Activated CD4-positive, alpha-beta T cell treated with anti-CD3 and anti-CD28 coated beads, Interleukin-2, Interleukin-4, amounts not matched to agents 100 ng/mL and 50 ng/mL, durations not matched to agents 16 hours and 8 hours (primary cell): ENCODE results near the gene SPATA19.

ENCODE experiments used
- DNase-seq: peaks from one replicate; pipeline ENCODE4 v3.0.0-alpha.2; 2020; ENCODE audit warnings: low spot score

SPATA19 gene

GRCh38 chr11:133818302-133818701 lies 27.0 kb downstream of the SPATA19 start:
- DNase-seq, result no peak

- DNase-seq, result no peak
Measured at GRCh38 chr11:133817449-133817848, 27.9 kb downstream of the SPATA19 start.

- DNase-seq, result no peak
Measured at GRCh38 chr11:133816146-133816870, 29.0 kb downstream of the SPATA19 start.

GRCh38 chr11:133815636-133816035 lies 29.7 kb downstream of the SPATA19 start:
- no peak for DNase-seq

GRCh38 chr11:133814588-133815100 lies 30.7 kb downstream of the SPATA19 start:
- DNase-seq, result no peak

DNA sequence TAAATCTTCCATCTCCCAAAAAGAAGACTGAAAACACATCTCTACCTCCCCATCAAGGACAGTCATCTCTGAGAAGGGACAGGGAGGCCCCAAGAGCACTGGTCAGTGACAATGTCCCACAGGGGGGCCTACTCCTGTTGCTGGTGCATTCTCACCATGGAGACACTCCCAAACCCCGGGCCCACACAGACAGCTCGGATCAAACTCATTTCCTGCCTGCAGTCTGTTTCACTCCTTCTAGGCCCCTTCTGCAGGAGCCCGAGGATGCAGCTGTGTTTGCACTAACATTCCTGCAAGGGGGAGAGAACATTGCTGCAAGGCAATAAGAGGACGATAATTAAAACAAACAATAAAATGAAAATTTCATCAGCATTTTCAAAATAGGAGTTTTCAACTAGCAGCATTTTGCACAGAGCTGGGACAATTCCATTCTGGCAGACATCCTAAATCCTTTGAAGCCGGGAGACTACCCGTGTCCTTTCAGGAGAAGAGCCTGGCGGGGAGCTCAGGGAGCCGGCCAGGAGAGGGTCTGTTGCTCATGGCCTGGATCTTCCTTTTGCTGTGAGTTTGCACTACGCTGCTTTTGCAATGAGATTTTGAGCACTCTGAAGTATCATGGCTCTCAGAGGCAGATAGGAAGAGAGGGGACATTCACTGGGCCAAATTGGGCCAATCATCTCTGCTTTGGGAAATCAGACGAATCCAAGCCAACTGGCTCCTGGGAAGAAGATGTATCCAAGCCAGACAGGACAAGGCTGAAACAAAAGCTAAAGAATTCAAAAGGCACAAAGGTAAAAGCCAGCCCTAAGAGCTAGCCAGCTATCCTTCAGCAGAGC lies 33.2 kb downstream of the SPATA19 start:
- no peak for DNase-seq

- DNase-seq, result no peak
Measured at GRCh38 chr11:133810766-133811165, 34.5 kb downstream of the SPATA19 start.

- no peak for DNase-seq
Measured at GRCh38 chr11:133809569-133810491, 35.5 kb downstream of the SPATA19 start.

DNA sequence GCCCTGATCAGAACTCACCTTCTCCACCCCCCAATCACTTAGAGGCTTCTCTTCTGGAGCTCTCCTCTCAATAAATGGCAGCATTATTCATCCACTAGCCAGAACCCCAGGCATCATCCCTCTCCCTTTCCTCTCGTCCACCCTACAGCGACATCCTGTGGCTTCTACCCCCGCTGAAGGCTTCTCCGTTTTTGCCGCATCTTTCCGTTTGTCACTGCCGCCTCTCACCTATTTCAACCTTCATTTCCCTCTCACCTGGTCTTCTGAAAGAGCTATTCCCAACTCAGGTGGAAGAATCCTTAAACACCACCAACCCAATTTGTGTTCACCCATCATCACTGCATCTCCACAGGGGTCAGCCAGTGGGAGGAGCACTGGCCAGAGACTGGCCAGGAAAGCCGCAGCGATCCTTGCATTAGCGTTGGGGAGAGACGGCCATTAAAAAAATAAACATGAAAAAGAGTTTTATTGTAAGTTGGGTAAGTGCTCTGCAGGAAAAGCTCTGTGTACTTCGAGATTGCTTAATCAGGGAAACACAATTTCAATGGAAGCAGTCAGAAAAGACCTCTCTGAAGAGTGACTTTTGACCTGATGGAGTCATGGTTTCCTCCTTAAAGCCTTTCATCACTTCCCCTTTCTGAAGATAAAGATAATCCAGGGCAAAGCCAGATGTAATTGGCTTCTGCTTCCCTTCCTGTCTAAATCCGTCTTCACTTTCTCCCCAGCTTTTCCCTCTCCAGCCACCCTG lies 36.7 kb downstream of the SPATA19 start:
- DNase-seq, result no peak

- DNase-seq, result no peak
Measured at GRCh38 chr11:133803026-133803425, 42.3 kb downstream of the SPATA19 start.

GRCh38 chr11:133801356-133801755 lies 44.0 kb downstream of the SPATA19 start:
- DNase-seq, result no peak

DNA sequence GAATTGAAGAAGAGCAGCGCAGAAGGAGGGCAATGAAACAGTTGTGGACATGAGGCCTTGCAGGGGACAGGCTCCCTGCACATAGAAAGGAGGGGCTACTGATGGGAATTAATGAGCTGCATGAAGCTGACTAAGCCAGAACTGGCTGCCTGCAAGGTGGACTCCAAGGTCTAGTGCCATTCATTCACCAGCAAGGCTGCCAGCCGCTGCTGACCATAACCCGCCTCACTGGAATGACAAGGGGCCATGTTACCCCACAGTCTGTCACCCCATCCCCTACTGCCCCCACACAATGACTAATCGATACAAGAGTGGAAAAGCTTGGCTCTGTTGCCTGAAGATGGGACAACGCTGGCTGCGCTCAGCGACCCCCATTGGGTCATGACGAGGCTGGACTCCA lies 44.6 kb downstream of the SPATA19 start:
- no peak for DNase-seq

- no peak for DNase-seq
Measured at GRCh38 chr11:133797554-133797953, 47.8 kb downstream of the SPATA19 start.

- DNase-seq, result no peak
Measured at GRCh38 chr11:133796043-133796795, 49.1 kb downstream of the SPATA19 start.

DNA sequence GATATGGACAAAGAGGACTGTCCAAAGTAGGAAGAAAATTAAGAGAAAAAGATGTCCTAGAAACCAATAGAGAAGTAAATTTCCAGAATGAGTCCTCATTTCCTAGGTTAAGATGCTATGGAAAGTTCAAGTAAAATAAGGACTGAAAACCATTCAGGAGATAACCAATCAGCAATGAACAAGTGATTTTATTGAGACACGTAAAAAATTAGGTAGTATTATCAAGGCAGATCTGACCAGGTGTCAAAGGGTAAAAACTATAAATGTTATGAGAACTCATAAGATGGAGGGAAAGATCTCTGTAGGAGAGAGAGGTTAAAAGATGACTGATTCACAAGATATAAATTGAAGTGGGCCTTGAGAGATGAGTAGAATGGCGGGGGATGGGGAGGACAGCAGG lies 50.2 kb downstream of the SPATA19 start:
- no peak for DNase-seq

GRCh38 chr11:133794205-133794604 lies 51.1 kb downstream of the SPATA19 start:
- no peak for DNase-seq

DNA sequence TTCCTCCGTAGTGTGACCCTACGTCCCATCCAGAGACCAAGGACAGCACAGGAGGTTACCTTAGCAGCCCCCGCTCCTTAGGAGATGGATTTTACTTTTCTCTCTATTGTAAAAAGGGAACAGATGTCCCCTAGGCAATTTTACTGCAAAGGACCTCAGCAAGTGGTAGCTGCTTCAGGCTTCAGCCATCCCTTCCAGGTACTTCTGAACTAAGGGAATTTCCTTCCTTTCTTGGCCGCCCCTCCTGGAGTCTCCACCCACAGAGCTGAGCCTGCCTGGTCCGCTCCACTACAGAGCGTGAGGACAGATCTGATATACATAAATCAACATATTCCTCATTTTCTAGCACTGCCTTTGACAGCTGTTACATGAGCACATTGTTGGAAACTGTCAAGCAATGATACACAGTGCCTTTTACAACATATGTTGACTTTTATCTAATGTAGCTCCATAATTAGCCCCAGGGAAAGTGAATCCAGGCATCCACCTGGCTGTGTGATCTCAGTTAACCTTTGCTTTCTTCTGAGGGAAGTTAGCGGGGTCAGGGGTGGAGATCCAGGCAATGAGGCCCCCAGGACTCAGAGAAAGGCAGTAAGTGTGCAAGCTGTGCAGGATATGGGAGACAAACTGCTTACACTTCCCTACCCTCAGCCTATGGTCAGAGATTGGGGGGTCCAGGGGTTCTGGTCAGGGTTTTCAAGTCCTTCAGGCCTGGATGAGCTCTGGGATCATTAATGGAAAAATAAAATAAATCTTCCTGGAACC lies 51.9 kb downstream of the SPATA19 start:
- DNase-seq, result no peak

- DNase-seq, result no peak
Measured at GRCh38 chr11:133790995-133791394, 54.3 kb downstream of the SPATA19 start.
